EH (cell line): ENCODE results near the gene ZBTB43.
A peak's percentile ranks its signal among the peaks of the same experiment; 100 is the strongest.
"Not testable (repeated sequence)": the region's sequence is repeated elsewhere in the genome, so short reads cannot be mapped to it uniquely, and the experiment has no call there.

Experiments used
- DNase-seq: peaks from one replicate; pipeline ENCODE4 v3.0.0-alpha.2; 2015; ENCODE audit warnings: low read depth

Gene ZBTB43, protein sequence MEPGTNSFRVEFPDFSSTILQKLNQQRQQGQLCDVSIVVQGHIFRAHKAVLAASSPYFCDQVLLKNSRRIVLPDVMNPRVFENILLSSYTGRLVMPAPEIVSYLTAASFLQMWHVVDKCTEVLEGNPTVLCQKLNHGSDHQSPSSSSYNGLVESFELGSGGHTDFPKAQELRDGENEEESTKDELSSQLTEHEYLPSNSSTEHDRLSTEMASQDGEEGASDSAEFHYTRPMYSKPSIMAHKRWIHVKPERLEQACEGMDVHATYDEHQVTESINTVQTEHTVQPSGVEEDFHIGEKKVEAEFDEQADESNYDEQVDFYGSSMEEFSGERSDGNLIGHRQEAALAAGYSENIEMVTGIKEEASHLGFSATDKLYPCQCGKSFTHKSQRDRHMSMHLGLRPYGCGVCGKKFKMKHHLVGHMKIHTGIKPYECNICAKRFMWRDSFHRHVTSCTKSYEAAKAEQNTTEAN

DNA sequence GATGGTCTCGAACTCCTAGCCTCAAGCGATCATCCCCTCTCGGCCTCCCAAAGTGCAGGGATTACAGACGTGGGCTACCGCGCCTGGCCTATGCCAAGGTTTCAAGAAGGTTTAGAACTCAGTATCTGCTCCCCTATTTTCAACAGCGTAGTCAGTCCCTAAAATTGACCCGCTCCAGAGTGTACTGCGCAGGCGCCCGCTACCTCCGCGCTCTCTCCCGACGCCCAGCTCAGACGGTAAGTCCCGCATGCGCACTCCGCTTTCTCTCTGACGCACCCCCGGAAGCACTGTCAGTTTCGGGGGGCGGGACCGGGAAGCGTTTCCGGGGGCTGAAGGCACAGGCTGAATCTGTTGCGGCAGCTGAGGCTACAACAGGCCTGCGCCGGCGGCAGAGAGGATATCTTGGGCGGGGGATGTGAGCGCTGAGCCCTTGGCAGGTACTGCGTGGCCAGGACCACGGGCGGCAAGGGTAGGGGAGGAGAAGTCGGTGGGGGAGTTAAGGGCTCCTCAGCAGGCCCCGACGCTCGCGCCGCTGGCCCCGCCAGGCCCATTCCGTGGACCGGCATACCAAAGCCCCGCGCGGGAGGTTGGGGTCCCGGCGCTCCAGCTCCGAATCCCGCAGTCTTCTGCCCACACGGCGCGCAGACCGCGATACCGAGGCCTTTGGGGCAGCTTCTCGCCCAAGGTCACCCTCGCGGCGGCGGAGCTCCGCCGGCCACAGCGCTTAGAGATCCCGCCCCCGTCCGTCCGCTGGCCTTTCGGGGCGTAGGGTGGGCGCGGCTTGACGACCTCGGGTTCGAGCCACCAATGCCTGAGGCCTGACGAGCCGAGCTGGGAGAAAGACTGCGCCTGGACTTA is at the start of gene ZBTB43:
Gene ZBTB43 (plus strand): TSS at position 345 of the 858 bp plus-strand sequence. CDS start 27,470 bp downstream, outside the sequence.
- peak; percentile 97 for DNase-seq

DNA sequence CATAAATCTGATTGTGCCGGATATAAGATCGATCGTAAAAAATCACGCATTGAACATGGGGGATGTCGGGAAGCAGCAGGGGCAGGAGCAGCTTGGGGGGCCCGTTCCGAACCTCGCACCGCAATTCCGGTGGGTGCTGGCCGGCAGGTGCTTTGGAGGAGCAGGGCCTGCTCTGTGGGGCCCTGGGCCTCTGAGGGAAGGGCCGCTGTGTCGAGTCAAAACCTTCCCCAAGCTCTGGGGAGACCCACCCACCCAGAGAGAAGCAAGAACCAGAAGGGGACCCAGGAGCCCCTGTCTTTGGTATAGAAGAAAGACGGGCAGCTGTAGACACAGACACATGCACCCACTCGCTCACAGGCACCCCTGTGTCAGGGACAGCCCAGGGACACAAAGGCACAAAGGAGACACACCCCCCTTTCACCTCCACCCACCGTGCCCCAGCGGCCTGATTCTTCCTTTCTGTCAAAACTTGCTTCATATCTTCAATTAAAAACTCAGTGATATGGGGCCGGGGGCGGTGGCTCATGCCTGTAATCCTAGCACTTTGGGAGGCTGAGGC is 49.4 kb upstream of the ZBTB43 start:
- no peak for DNase-seq

DNA sequence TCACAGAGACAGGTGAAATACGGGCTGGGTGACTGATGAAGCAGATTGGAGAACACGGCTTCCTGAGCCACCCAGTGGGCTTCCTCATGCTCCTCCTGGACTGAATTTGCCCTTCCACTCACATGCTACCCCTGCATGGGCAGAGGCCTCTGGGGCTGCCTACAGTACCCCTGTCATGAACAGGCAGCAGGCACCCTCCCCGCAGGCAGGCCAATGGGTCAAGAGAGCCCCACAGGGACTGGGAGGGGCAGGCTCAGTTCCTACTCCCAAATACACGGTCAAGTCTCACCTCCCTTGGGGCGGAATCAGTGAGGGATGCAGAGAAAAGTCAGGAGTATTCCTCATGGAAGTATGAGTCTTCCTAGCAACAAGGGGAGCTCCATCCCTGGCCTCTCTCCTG is 48.6 kb upstream of the ZBTB43 start:
- no peak for DNase-seq

DNA sequence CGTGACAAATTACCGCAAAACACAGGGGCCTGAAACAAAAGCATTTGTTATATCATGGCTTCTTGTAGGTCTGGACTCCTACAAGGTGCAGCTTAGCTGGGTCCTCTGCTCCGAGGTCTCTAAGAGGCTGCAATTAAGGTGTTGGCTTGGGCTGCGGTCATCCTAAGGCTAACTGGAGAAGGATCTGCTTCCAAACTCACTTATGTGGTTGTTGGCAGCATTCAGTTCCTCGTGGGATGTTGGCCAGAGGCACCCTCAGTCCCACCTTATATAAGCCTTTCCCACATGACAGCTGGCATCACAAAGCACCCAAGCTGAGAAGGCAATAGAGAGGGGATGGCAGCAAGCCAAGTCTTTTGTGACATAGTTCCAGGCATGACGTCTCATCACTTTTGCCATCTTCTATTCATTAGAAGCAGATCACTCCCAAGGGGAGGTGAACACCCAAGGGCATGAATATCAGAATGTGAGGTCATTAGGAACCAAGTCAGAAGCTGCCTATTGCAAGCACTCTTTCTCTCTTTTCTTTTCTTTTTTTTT is 47.9 kb upstream of the ZBTB43 start:
- DNase-seq = no peak

DNA sequence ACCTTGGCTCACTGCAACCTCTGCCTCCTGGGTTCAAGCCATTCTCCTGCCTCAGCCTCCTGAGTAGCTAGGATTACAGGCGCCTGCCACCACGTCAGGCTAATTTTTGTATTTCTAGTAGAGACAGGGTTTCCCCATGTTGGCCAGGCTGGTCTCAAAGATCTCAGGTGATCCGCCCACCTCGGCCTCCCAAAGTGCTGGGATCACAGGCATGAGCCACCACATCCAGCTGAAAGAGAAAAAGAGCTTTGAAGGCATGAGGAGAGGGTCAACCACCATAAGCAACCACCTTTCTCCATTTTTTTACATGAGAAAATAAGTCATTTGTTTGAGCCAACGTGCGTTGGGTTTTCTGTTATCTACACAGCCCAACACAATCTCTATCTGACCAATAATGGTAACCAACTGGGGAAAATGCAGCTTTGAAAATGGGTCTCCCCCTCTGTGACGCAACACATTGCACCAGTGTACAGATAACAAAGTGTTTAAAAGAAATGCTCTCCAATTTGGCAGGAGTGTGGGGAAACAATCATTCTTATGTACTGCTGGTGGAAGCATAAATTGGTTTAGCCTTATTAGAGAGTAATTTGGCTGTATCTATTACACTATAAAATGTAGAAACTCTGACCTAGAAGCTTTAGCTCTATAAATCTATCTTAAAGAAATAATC is 45.8 kb upstream of the ZBTB43 start:
- no peak for DNase-seq

DNA sequence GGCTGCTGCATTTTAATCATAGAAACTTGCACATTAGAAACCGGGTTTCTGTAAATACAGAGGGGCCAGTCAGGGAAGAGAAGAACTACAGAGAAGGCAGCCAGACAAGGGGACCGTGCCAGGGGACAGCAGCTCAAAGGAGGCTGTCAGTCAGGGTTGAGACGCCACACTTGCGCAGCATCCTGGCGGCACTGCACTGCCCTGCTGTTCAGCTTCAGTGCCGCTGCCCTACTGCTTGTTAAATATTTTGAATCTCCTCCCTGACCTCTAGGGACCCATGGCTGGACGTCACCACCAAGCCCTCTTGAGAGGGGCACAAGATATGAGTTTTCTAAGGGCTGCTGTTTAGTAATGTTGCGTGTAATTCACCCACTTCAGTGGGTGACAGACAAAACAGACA is 43.6 kb upstream of the ZBTB43 start:
- DNase-seq = no peak

DNA sequence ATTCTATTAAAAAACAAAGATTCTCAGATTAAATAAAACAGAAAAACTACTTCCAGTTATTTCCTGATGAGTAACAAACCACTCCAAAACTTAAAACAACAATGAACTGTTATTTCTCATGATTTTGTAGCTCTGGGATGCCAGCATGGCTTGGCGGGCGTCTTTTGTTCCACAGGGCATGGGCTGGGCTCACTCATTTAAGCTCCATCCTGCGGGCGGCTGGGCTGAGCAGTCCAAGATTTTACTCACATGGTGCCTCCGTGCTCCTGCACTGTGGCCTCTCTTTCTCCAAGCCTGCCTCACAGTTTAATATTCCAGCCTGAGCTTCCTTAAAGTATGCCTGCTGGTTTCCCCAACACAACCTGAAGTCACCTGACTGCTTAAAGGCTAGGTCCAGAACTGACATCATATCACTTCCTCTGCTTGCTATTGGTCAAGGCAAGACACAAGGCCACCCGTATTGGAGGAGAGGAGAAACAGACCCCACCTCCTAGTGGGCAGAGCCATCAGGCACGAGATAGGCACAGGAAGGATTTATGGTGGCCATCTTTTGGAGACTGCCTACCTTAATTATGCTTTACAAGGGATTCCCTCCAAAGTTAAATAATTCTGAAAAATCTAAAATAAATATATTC is 41.6 kb upstream of the ZBTB43 start:
- DNase-seq = peak; percentile 7

DNA sequence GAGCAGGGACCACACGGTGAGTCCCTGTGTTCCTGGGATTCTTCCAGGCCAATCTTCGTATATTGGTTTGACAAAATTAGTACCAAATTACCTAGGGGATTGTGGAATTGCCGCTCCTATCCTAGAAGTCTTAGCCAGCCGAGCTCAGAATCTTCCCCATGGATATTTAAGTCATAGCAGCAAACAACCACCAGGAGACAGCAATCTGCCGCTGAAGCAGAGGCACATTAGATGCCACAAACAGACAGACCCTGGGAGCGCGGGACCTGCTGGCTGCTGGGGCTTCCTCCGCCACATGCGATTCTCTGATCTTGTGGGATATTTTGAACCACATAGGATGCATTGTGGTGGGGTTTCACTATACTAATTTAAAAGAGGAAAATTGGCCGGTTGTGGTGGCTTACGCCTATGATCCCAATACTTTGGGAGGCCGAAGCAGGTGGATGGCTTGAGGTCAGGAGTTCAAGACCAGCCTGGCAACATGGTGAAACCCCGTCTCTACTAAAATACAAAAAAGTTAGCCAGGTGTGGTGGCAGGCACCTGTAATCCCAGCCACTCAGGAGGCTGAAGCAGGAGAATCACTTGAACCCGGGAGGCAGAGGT is 31.7 kb upstream of the ZBTB43 start:
- DNase-seq = peak; percentile 16

DNA sequence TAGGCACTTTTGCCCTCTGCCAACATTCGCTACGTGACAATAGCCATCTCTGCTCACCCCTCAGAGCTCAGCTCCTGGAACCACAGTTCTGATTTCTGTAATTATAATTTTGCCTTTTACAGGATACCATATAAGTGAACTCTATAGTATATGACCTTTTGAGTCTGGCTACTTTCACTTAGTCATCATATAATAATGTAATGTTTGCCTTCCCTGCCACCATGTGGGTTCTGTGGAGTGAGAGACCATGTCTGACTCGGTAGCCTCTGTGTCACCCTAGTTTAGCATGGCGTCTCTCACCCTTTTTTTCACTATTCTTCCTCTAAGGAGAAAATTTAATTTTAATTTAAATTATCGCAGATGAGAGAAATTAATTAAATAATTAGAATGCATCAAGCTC is 28.9 kb upstream of the ZBTB43 start:
- no peak for DNase-seq

DNA sequence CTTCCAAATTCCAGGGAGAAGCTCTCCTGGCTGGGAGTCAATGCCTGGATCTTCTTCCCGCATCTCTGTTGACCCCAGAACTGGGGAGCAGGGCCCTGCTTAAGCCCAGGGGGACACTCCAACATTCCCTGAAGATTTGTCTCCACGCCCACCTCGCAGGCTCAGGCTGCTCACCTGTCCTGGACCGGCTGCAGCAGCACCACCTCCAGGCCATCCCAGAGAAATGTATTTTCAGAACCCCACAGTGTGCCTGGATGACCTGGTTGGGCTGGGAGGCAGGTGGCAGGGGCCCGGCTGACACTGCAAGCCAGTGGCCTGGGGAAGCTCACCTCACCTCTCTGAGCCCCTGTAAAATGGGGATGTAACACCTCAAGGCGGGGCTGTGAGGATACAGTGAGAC is 27.1 kb upstream of the ZBTB43 start:
- no peak for DNase-seq

DNA sequence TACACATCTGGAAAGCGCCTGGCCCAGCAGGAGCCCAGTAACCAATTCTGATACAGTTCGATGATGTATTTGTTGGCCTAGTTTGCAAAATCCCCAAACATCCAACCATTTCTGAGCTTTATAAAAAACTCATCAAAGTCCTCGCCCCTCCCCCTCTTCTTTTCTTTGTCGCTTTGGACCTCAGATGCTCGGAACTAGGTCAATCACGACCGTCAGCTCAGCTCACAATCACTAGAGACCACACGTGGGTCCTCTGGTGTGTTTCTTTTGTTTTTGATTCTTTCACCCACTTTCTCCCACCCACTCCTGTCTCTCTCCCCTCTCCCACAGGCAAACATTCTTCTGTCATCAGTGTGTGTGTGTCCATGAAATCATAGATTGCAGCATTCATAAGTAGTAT is 26.7 kb upstream of the ZBTB43 start:
- no peak for DNase-seq

DNA sequence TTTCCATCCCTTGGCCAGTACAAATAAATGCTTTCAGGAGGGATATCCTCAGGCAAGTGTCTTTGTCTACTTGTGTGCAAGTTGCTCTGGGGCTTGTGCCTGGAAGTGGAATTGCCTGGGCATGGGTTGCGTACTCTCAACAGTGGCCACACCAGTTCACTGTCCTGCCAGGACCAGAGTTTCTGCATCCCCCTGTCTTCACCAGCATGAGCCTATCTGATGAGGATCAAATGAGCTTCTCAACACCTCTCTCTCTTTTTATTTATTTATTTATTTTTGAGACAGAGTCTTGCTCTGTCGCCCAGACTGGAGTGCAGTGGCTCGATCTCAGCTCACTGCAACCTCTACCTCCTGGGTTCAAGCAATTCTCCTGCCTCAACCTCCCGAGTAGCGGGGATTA is 26.1 kb upstream of the ZBTB43 start:
- not testable (repeated sequence) for DNase-seq

DNA sequence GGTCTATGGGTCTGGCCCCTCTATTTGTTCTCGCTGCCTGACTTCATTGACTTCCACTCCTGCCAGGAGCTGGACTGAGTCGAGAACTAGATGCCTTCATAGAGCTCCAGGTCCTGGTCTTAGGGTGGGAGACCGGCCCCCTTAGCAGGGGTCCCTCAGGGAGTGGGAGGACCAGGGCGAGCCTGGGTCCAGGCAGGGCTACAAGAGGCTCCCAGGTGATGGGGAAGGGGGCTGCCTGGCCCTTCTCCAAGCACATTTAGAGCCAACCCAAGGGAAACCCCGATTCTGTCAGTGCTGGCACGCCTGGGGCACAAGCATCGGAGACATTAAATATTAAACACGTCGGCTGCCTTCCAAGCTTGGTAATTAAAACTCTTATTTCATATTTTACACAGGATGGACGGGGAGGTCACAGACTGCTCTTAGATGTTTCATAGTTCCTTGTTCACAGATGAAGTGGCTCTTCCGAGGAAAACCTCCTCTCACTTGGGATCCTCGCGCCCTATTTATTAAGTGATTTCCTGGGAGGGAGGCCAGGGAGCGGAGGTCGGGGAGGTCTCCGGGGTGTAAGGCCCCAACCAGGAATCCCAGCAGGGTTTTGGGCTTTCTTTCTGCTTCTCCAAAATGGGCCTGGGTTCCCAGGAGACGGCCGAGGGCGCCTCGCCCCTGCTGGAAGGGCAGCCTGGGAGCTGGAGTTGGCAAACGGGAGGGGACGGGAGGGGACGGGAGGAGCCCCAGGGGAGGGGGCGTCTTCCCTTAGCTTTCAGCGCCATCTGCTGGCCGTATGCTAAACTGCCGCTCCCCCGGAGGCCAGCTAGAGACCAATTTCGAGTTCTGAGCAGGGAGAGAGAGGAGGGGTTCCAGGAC is 23.4 kb upstream of the ZBTB43 start:
- DNase-seq = peak; percentile 74

DNA sequence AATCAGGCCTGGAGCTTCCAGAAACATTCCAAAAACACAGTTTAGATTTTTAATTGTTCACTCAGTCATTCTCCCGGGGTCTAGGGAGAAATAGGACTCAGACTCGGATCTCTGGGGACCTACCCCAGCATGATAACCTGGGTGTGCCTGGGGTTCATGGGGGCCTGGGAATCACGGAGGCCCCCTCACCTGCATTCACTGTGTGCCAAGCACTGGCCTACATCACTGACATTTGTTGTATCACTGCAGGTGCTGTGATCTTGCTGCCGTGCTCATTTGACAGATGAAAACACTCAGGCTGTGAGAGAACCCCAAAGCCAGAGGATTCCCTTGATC is 22.8 kb upstream of the ZBTB43 start:
- no peak for DNase-seq

DNA sequence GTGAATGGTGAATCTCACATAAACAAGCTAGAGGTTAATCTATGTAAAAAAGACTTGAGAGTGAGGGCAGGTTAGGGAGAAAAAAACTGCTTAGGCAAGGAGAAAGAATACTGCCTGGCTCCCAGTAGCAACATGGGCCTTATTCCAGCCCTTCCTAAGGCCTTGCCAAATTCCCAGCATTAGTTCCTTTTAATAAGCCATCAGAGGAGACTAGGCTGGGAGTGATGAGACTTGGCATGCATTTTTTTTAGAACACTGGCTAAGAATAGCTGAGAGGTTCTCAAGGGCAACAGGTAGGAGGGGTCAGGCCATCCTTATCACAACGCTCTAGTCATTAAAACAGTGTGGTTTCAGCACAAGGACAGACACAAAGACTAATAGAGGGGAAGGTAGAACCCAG is 20.9 kb upstream of the ZBTB43 start:
- DNase-seq = no peak

DNA sequence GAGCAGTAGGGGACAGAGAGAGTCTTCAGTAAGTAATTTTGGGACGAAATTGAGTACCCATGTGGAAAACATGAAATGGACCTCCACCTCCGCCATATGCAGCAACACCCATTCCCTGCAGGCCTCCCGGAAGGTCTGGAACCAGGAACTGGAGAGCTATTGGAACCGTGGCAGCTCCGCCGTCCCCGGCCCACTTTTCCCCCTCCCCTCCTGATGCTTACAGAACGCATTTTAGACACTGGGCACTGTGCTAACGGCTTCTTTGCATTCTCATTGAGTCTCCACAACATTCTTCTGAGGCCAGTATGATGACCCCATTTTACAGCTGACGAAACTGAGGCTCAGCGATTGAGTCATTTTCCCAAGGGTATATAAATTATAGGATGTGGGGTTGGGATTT is 20.4 kb upstream of the ZBTB43 start:
- no peak for DNase-seq

DNA sequence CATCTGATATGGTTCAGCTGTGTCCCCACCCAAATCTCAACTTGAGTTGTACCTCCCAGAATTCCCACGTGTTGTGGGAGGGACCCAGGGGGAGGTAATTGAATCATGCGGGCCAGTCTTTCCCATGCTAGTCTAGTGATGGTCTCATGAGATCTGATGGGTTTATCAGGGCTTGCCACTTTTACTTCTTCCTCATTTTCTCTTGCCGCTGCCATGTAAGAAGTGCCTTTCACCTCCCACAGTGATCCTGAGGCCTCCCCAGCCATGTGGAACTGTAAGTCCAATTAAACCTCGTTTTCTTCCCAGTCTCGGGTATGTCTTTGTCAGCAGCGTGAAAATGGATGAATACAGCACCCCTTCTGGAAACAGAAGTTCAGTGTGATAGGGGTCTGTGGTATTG is 20.0 kb upstream of the ZBTB43 start:
- not testable (repeated sequence) for DNase-seq

DNA sequence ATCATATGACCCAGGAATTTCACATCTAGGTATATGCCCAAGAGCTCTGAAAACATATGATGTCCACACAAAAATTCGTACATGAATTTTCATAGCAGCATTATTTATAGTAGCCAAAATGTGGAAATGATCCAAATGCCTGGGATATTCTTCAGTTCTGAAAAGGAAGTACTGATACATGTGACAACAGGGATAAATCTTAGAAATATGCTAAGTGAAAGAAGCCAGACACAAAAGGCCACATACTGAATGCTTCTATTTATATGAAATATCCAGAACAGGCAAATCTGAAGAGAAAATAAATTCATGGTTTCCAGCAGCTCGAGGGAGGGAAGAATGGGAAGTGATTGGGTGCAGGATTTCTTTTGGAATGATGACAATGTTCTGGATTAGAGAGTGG is 16.8 kb upstream of the ZBTB43 start:
- peak; percentile 23 for DNase-seq

DNA sequence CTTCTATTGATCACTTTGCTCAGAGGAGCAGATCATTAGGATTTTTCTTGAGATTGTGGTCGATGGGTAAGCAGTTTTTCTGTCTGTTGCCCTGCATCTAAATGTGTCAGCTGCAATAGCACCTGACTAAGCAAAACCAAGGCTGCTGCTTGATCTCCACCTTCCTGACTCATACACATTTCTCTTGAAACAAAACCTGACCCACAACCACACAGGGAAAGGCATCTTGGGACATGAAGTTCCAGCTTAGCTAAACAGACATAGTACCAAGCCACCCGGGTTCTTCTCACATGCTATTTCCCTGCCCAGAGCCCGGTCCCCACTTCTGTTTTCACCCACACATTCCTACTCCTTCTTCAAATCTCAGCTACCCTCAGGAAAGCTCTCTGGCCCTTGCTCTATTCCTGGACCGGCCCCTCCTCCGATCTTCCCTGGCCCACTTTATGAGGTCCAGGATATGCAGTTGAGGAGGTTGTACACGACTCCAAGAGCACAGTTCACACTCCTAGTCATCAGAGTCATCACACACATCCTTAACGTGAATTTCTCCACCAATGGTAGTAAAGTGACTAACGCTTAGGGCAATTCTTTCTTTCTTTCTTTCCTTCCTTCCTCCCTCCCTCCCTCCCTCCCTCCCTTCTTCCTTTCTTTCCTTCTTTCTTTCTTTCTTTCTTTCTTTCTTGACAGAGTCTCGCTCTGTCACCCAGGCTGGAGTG is 16.0 kb upstream of the ZBTB43 start:
- no peak for DNase-seq

DNA sequence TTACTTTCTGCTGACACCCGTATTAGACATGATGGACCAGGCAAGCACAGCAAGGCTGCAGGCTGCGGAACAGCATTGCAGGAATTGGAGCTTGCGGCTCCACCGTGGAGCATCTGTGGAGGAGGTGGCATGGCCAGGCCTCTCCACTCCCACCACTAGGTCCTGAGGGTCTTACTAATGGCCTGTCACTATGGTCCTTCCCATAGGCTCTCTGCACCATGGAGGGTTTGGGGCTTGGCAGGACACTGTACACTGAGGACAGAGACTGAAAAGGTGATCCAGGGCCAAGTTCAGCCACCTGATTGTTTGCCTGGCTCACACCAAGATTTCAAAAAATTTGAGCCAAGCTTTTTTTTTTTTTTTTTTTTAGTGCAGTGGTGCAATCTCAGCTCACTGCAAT is 14.3 kb upstream of the ZBTB43 start:
- DNase-seq = no peak
